ENCODE results near the gene IKBIP.
A peak's percentile ranks its signal among the peaks of the same experiment; 100 is the strongest.
"Not testable (repeated sequence)": the region's sequence is repeated elsewhere in the genome, so short reads cannot be mapped to it uniquely, and the experiment has no call there.

IKBIP gene

DNA sequence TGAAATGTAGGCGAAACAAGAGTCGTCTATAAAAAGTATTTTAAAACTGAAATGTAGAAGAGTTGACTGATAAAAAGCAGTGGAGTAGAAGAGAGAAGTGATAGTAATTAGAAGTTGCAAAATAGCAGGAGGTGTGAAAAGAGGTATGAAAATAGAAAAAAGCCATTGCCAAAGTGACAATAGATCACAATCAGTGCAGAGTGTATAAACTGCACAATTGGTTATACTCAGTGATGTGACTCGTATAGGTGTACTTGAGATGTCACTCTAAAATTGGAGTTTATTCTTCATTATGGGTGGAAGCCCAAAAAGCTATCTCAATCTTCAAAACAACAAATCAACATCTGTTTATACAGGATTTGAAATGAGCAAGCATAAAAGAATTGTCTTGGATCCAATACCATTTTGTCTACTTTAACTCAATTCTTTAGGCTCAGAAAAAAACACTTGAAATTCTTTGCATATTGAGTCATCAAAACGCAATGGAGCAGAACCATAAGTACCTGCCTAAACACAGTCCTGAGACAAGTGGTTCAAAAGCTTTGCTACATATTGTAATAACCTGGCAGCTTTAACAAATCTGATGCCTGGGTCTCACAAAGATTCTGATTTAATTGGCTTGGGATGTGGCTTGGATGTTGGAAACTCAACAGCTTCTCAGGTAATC lies 8.8 kb downstream of the IKBIP start:
- no peak for DNase-seq

DNA sequence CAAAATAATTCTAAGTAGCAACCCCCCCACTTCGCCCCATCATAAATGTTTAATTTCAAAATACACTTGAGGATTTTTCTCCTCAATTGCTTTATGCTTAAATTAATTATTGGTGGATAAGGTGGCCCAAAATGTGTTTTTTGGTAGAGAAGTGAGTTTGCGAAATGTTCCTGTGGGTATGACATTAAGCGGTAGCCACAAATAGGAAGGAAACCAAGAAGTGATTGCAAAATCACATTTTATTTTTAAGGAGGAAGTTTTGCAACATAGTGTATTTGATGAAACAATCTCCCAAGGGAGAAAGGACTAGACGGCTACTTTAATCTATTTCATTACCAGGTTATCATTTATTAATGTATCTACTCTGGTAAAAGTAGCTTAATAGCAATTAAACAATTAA lies 25.6 kb downstream of the IKBIP start:
- DNase-seq, result peak in 1 of 2 donors; percentile 40

DNA sequence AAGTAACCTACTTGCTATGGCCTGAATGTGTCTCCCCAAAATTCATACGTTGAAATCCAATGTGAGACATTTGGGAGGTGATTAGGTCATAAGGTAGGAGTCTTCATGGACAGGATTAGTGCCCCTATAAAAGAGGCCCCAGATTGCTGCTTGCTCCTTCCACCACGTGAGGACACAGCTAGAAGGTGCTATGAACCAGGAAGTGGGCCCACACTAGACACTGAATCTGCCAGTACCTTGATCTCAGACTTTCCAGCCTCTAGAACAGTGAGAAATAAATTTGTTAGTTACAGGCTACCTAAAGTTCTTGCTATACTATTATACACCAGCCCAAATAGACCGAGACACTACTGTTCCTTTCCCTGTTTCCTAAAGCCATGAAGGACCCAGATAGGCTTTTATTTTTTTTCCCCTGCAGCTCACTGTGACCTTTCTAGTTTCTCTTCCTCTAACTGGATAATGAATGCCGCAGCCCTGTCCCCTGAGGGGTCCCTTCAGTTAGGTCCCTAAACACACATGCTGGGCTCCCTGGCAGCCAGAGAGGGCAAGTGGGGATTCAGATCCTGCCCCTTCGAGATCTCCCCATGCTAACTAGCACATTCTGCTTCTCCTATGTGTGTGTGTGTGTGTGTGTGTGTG lies 31.8 kb downstream of the IKBIP start:
- peak; percentile 6 to 7 for DNase-seq

DNA sequence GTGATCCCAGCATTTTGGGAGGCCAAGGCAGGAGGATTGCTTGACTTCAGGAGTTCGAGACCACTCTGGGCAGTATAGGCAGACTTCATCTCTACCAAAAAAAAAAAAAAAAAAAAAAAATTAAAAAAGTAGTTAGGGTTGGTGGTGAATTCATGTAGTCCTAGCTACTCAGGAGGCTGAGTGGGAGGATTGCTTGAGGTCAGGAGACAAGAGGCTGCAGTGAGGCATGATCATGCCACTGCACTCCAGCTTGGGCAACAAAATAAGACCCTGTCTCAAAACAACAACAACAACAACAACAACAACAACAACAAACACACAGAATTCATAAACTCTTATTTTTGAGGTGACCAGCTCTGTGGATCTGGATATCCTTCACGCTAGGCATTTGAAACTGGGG lies 34.0 kb downstream of the IKBIP start:
- no peak for DNase-seq

DNA sequence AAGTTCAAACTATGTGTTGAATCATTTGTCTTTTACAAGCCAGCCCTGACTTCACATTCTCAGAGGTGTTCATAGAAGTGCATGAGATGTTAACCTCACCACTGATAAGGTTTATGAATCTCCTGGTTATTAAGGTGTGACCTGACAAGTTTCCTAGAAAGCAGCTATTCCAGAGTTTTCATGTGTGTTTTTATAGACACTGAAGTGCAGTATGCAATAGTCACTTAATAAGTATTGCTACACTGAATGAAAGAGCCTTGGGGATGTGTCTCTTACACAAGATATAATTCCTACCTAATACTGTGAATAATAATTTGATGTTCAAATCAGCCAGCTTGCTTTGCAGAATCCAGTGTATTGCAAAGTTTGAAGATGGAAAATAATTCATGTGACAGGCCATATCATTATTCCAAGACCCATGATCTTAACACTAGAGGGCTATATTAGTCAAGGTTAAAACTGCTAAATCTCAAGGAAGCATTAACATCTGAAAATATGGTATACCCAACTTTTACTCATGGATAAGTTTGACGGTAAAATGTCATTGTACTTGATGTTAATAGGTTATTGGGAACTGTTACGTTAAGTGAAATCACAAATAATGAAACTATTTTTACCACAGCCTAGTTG lies 38.1 kb downstream of the IKBIP start:
- DNase-seq, result no peak

DNA sequence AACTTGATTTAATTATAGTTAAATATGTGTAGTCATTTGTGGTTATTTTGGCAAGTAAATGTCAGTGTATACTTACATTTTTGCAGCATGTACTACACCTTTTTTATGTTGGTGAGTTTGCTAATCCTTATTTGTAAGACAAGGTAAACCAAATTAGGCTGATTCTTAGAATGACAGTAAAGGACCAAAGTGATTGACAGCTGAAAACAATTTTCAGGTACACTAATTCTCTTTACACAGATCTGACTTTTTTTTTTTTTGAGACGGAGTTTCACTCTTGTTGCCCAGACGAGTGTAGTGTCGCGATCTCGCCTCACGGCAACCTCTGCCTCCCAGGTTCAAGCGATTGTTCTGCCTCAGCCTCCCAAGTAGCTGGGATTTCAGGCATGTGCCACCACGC lies 42.7 kb downstream of the IKBIP start:
- DNase-seq, result no peak

DNA sequence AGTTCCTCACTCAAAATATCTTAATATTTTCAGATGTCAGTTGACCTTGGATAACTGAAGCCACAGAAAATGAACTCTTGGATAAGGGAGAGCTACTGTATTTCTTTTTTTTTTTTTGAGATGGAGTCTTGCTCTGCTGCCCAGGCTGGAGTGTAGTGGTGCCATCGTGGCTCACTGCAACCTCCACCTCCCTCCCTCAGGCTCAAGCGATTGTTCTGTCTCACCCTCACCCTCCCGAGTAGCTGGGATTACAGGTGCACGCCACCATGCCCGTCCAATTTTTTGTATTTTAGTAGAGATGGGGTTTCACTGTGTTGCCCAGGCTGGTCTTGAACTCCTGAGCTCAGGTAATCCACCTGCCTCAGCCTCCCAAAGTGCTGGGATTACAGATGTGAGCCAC lies 47.3 kb downstream of the IKBIP start:
- not testable (repeated sequence) for DNase-seq

DNA sequence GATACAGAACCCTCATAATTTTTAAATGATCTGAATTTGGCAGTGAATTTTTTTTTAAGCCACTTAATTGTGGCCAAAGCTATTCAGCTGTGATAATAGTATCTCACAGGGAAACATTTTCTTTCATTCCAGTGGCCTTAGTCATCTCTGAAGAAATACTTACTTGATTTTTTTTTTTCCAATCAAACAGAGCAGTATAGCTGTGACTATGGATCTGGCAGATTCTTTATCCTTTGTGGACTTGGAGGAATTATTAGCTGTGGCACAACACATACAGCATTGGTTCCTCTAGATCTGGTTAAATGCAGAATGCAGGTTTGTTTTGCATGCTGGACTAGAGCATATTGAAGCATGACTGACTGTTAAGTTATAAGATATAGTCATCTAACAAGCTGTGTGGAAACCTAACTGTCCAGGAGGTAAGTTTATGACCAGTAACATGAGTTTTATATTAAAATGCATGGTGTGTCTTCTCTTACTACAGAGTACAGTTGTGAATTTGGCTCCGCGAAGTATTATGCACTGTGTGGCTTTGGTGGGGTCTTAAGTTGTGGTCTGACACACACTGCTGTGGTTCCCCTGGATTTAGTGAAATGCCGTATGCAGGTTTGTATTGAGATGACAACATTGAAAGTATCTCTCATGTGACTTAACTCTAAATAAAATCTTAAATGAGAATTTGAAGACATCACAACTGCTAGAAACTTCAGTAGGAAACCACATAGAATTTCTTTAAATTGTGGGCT lies 49.2 kb downstream of the IKBIP start:
- no peak for DNase-seq

DNA sequence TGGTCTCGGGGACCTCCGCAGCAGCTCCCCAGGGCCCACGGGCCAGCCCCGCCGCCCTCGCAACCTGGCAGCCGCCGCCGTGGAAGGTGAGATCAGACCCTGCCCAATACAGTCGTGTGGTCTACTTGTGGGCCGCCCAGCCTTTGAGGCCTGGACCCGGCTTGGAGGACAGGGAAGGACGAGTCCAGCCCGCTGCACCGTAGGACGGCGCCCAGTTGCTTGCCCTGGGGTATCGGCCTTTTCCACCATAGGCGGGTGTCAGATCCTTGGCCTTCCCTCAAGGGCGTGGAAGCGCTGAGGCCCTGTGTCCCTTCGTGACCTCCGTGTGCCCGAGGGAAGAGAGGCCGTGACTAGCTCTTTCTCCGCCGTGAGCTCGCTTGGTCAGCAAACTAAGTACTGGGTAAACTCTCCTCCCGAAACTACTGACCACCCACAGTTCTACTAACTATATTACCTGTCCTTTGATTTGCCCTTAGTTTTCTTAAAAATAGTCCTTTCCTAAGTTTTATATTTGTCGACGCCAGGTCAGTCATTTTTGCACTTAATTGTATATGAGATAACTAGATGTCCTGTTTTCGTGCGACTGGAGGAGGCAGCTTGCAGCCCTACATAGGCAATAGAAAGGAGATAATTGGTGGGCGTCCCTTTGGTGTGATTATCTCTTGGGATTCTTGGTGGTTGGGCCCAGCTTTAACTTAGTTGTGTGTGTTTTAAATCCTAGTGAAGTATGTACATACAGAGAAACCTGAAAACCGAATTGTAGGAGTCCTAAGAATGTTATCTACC lies 50.3 kb downstream of the IKBIP start:
- DNase-seq, result peak in 1 of 2 donors; percentile 69

DNA sequence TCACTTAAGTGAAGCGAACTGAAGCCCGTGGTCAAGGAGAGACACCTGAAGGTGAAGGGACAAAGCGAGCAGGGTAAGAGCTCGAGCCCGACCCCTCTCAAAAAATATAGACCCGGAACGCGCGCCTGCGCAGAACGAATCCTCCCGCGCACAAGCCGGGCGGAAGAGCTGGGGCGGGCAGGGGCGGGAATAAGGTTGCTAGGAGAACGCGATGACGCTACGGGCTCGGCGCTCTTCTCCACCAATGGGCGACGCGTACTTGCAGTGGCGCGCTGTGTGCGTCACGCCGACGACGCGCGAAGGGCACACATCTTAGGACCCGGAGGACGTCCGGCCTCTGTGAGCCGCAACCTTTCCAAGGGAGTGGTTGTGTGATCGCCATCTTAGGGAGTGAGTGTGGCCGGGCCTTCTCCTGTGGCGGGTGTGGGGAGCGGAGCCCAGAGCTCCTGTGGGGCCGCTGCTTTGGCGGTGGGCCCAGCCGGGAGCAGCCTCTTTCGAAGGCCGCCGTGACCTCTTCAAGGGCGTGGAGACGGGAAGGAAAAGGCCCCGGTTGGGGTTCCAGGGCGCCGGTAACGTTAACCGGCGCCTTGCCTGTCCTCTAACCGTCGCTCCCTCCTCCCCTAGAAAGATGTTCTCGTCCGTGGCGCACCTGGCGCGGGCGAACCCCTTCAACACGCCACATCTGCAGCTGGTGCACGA lies 51.1 kb downstream of the IKBIP start, which contains the start of gene SLC25A3:
TSS of gene SLC25A3 (plus strand) at position 336 of the 699 bp plus-strand sequence. CDS start at position 629, 293 bp downstream.
- peak; percentile 83 to 97 for DNase-seq

DNA sequence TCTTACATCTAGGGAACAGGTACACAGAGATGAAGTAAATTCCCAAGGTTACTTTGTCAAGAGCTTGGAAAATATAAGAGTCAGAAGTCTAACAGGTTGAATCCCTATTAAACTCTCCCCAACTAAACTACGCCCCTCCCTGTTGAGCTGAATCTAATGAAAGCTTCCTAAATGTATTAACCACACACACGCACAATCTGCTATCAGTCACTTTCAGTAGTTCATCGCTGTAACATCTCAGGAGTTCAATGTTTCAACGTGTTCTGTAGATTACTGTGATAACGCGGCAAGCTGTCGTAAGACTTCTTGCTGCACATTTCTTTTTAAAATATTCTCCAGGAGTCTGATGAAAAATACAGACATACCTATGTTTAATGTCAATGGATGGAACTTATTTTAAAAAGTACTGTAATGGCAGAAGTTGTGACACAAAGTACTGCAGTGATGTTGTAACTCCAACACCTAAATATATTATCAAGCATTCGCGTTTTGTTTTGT lies 51.7 kb downstream of the IKBIP start:
- DNase-seq, result no peak

DNA sequence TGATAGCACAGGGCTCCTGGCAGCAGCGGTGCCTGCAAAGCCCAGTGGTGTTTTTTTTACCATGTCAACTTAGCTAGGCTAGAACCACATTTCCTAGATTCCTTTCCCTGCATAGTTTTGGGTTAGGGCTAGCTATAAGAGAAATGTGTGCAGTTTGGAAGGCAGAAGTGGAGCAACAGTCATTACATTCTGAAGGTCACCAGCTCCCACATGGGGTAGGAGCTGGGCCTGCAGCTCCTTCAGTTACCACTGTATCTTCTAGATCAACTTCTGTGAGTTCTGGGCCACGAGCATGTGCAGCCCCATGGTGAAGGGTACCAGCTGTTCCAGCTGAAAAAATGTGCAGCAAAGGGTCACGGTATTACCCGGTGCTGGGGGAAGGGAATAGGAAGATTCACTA lies 53.4 kb downstream of the IKBIP start:
- DNase-seq, result no peak

DNA sequence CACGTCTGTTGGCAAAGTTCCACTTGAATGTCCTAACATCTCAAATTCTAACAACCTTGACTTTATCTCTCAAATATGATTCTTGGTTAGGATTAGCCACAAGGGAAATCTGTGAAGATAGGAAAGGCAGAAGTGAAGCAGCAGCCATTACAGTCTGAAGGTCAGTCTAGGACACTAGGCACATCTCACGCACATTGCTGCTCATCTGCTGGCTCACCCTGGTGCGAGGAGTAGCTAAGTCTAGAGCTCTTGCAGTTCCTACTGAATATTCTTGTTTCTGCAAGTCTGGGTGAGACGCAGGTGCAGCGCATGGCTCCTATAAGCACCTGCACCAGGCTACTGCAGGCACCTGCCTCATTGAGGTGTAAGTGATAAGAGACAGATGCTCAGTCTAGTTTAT lies 57.5 kb downstream of the IKBIP start:
- no peak for DNase-seq

DNA sequence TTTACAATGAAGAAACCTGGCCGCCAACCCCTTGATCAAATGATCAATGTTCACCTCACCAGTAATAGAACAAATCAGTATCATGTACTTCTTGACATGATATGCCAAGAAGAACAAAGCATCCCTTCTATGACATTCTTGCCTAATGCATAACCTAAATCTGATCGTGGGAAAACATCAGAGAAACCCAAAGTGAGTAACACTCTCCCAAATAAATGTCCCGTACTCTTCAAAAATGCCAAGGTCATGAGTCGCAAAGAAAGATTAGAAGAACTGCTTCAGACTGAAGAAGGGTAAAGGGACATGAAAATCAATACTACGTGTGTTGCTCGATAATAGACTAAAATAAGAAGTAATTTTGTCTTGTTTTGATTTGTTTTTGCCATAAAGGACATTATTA lies 62.5 kb downstream of the IKBIP start:
- DNase-seq, result no peak

DNA sequence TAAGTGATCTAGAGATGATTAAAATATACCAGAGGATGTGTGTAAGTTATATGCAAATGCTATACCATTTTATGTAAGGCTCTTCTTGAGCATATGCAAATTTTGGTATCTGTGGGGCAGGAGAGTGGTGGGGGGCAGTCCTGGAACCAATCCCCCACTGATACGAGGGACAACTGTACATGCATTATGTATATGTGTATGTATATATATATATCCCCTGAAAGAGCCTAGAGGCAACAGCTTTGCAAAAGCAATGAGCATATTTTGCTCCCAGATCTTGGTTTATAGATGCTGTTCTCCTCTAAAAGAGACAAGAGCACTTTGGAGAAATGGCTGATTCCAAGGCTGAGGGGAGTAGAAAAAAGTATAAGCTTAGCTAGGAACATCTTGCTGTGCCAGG lies 63.5 kb downstream of the IKBIP start:
- no peak for DNase-seq

DNA sequence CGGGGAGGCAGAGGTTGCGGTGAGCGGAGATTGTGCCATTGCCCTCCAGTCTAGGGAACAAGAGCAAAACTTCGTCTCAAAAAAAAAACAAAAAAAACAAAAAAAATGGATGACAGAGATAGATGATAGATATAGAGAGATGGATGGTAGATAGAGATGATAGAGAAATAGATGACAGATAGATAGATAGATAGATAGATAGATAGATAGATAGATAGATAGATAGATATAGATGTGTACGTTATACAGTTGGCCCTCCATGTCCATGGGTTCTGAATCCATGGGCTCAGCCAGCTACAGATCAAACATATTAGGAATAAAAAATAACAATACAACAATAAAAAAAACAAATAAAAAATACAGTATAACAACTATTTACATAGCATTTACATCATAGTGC lies 63.9 kb downstream of the IKBIP start:
- DNase-seq, result no peak

DNA sequence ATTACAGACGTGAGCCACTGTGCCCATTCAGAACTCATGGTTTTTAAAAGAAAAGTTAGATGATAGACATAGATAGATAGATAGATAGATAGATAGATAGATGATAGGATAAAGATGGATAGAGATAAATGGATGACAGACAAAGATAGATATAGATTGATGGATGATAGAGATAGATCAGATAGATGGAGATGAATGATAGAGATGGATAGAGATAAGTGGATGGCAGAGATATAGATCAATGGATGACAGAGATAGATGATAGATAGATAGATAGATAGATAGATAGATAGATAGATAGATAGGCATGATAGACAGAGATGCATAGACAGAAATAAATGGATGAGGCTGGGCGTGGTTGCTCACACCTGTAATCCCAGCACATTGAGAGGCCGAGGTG lies 64.8 kb downstream of the IKBIP start:
- no peak for DNase-seq

DNA sequence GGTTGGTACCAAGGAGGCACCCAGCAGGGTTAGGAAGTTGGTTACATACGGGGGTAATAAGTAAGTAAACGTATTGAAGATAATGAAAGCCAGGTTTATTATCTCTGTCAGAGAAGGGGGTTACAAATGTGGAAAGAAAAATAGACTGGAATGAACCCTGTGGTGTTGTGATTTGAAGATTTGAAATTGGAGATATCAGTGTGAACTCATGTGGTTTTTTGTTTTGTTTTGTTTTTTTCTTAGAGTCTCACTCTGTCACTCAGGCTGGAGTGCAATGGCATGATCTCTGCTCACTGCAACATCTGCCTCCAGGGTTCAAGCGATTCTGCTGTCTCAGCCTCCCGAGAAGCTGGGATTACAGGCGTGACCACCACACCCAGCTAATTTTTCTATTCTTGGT lies 65.2 kb downstream of the IKBIP start:
- DNase-seq, result no peak

DNA sequence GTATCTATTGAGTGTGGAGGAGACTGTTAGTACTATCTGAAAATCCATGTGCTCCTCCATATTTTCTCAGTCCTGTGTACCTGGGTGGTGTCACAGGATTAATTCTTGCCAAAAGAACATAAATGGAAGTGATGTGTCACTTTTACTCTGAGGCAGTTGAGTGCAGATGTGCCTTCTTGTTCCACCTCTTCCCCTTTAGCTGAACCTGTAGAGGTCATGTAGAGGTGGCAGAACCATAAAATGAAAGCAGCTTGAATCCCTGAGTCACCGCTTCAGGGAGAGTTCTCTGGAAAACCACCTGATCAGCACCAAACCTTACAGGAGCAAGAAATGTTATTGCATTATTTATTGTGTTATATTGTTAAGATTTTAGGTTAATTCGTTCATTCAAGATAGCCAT lies 65.8 kb downstream of the IKBIP start:
- peak in 1 of 2 donors; percentile 4 for DNase-seq

DNA sequence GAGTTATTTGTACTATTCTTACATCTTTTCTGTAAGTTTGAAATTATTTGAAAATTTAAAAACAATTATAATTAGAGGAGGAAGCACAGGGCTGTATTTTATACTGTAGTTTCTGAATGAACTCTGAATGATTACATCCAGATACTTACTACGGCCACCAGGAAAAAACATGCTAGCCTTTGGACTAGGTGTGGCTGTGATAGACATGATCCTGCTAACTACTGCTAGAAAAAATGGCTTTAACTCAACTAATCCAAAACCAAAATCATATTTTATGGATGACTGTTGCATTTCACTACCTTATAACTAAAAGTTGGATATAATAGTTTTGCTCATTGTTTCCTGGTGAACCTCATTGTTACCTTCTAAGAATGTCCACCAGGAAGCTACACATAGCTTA lies 66.2 kb downstream of the IKBIP start:
- no peak for DNase-seq

DNA sequence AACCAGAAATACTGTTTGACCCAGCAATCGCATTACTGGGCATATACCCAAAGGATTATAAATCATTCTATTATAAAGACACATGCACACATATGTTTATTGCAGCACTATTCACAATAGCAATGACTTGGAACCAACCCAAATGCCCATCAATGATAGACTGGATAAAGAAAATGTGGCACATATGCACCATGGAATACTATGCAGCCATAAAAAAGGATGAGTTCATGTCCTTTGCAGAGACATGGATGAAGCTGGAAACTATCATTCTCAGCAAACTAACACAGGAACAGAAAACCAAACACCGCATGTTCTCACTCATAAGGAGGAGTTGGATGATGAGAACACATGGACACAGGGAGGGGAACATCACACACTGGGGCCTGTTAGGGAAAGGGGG lies 67.8 kb downstream of the IKBIP start:
- DNase-seq, result not testable (repeated sequence)

DNA sequence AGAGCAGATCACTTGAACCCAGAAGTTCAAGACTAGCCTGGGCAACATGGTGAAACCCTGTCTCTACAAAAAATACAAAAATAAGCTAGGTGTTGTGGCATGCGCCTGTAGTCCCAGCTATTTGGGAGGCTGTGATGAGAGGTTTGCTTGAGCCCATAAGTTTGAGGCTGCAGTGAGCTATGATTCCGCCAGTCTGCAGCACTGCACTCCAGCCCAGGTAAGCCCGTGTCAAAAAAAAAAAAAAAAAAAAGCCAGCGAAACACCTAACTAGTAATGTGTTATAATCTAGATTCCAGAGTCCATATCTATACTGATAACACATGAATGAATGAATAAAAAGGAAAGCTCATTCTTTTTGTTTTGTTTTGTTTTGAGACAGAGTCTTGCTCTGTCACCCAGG lies 69.6 kb downstream of the IKBIP start:
- DNase-seq, result no peak

All from bone marrow (tissue), 2 donors.